WERI-Rb-1 (cell line): ENCODE data around the gene HOXB3.

ENCODE experiments used
- DNase-seq: peaks from one replicate; pipeline ENCODE4 v3.0.0-alpha.2; 2020
- H3K27ac ChIP-seq: fragments of 250-450 bp; sonication (Bioruptor Pico); 2 replicates; pipeline ENCODE4 v1.5.1; 2020; ENCODE audit warnings: mild to moderate bottlenecking, moderate library complexity
- H3K27me3 ChIP-seq: fragments of 250-450 bp; sonication (Bioruptor Pico); 2 replicates; pipeline ENCODE4 v1.5.1; 2021; ENCODE audit warnings: mild to moderate bottlenecking, low read depth, moderate library complexity; ENCODE audit not compliant: insufficient read depth, severe bottlenecking
- H3K36me3 ChIP-seq: fragments of 250-450 bp; sonication (Bioruptor Pico); 2 replicates; pipeline ENCODE4 v1.5.1; 2020; ENCODE audit warnings: mild to moderate bottlenecking, moderate library complexity
- H3K4me3 ChIP-seq: 2 replicates; pipeline ENCODE4 v1.5.1; 2011; ENCODE audit warnings: low read depth, mild to moderate bottlenecking, control low read depth, low read length
- H3K9me3 ChIP-seq: fragments of 250-450 bp; sonication (Bioruptor Pico); 2 replicates; pipeline ENCODE4 v1.5.1; 2021; ENCODE audit warnings: mild to moderate bottlenecking, moderate library complexity; ENCODE audit not compliant: severe bottlenecking
- TF ChIP-seq, protein P1 (sequence below): IDR thresholded peaks from 2 replicates; pipeline ENCODE4 v1.5.1; 2011; ENCODE audit warnings: low read depth, mild to moderate bottlenecking, control low read depth, inconsistent platforms, low read length

Gene HOXB3

DNA sequence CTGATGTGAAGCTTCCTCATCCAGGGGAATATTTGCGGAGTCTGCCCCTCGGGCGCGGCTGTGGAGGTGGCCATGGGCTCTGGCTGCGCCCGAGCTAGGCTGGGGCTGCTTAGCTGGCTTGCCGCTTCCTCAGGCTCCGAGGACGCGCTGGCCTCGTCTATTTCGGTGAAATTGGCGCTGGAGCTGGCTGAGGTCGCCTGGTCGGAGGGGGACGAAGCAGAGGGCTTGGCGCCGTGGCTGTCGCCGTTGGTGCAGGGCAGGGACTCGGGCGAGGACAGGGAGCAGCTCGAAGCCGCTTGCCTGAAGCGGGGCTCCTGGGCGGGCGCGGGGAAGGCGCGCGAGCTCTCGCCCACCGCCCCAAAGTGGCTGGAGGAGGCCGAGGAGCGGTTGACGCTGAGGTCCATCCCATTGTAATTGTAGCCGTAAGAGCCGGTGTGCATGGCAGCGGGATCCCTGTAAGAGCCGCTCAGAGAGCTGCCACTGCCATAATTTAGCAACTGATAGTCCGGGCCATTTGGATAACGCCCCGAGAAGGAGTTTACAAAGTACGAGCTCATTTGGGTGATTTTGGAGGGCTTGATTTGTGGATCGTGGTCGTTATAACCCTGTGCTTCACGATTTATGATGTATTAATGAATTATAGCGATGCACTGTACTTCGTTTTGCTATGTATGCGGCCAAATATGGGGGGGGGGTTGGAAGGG lies 3.2 kb upstream of the HOXB3 start, which contains the start of gene HOXB5:
Gene HOXB5 (minus strand): TSS at position 654 of the 704 bp plus-strand sequence. CDS start 97 bp downstream, at position 557.
- peak within 1 kb of the TSS; percentile 29 for H3K4me3 ChIP-seq
- no peaks in the 10 kb centered on the region for H3K9me3 ChIP-seq
- H3K27ac ChIP-seq, result no peak within 1 kb of the TSS
- TF ChIP-seq, protein P1, sequence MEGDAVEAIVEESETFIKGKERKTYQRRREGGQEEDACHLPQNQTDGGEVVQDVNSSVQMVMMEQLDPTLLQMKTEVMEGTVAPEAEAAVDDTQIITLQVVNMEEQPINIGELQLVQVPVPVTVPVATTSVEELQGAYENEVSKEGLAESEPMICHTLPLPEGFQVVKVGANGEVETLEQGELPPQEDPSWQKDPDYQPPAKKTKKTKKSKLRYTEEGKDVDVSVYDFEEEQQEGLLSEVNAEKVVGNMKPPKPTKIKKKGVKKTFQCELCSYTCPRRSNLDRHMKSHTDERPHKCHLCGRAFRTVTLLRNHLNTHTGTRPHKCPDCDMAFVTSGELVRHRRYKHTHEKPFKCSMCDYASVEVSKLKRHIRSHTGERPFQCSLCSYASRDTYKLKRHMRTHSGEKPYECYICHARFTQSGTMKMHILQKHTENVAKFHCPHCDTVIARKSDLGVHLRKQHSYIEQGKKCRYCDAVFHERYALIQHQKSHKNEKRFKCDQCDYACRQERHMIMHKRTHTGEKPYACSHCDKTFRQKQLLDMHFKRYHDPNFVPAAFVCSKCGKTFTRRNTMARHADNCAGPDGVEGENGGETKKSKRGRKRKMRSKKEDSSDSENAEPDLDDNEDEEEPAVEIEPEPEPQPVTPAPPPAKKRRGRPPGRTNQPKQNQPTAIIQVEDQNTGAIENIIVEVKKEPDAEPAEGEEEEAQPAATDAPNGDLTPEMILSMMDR, result no peak
- H3K27me3 ChIP-seq, result peaks cover 95% of the 10 kb centered on the region
- DNase-seq, result no peak
- no peaks in the 10 kb centered on the region for H3K36me3 ChIP-seq

DNA sequence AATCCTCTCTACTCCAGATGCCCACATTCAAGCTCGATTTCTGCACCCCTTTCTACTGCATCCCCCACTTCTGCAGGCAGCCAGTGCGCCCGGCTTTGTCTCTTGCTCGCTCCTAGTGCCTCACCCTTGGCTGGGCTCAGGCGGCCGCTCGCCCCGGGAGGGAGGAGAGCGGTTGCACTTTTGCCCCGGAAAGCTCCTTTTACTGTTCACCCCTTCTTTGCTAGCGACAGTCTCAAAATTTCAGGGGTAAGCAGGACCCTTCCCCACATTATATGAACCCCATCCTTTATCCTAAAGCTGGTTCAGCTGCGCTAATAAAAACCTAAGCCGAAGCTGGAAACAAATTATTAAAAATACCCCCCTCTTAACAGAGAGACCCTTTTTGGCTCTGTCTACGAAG lies 2.5 kb upstream of the HOXB3 start:
- no peaks in the 10 kb centered on the region for H3K9me3 ChIP-seq
- no peaks in the 10 kb centered on the region for H3K36me3 ChIP-seq
- H3K4me3 ChIP-seq, result no peak overlapping the region
- no peak for DNase-seq
- H3K27me3 ChIP-seq, result peaks cover 95% of the 10 kb centered on the region
- H3K27ac ChIP-seq, result no peak overlapping the region
- TF ChIP-seq, protein P1, result no peak

DNA sequence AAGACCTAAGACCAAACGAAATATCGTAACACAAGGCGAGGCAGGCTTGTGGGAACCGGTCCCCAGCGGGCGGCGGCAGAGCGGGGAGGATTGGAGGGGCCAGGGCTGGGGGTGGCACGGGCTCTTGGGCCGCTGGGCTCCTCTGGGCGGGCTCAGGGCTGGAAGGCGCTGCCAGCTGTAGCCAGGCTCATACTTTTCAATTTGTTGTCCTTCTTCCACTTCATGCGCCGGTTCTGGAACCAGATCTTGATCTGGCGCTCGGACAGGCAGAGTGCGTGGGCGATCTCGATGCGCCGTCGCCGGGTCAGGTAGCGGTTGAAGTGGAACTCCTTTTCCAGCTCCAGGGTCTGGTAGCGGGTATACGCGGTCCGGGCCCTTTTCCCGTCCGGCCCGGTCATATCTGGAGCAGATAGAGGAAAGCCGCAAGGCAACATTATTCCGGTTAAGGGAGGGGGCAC lies 2.0 kb upstream of the HOXB3 start:
- peaks cover 95% of the 10 kb centered on the region for H3K27me3 ChIP-seq
- TF ChIP-seq, protein P1, result no peak
- H3K4me3 ChIP-seq, result no peak overlapping the region

DNA sequence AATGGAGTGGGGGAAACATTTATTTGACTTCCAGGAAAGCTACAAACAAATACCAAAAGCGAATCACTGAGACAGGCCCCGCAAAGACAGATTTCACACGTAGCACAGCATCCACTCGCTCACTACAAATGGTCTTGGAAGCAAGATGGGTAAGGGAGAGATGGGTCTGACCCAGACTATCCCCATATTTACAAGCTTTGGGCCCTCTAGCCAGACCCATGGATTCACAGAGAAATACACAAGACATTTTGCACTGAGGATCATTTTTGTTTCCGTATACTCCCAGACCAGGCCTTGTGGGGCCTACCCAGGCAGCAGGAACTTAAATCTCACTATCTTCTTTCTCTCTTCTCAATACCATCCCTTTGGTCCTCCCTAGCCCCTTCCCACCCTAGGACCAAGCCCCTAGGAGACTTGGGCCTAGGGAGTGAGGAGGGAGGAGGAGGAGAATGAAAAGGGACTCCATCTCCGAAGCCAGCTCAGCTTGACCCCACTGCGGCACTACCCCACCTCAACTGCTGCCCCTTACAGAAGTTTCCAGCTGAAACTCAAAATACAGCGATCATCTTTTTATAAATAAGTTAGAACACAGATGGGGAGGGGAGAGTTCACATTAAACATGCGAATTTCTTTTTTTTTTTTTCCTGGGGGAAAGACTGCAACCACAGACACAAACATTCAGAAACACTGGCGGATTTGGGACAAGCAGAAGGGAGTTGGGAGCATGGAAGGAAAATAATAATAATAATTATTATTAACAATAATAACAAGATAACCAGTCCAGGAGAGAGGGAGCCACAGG lies 1.4 kb upstream of the HOXB3 start:
- Histone ChIP-seq H3K4me3 (no peak overlapping the region), H3K36me3 (no peaks in the 10 kb centered on the region), H3K27me3 (peaks cover 95% of the 10 kb centered on the region), H3K27ac (no peak overlapping the region), H3K9me3 (peaks cover 4% of the 10 kb centered on the region)
- no peak for DNase-seq
- TF ChIP-seq, protein P1, result no peak

More for the DNA sequence above, 2.0 kb upstream of the HOXB3 start:
- no peak overlapping the region for H3K27ac ChIP-seq
- no peaks in the 10 kb centered on the region for H3K9me3 ChIP-seq
- DNase-seq, result no peak
- no peaks in the 10 kb centered on the region for H3K36me3 ChIP-seq

DNA sequence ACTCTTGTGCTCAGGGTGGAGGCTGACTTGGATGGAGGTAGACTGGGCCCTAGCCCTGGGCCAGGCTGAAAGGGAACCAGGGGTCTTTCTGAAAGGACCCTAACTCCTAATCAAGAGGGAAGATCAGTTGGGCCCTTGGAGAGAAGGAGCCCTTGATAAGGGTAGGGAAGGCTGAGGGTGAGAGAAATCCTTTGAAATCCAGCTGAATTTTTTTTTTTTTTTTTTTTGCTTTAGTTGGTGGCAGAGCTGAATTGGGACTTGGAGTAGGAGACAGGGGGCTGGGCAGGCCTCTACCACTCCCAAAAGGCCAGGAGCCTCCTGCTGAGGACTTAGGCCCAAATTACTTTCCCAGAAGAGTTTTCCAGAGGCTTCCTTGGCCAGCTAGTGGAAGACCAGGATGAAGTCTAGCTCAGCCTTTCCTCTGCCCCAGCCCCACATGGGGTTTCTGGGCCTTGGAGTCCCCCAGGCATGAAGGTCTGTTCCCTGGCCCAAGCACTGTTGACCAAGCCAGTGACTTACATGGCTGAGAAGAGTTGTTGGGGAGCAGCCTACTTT lies 643 bp upstream of the HOXB3 start:
- no peak for DNase-seq
- Histone ChIP-seq H3K27ac (no peak overlapping the region), H3K9me3 (peaks cover 6% of the 10 kb centered on the region), H3K4me3 (no peak overlapping the region), H3K36me3 (no peaks in the 10 kb centered on the region), H3K27me3 (peaks cover 95% of the 10 kb centered on the region)
- TF ChIP-seq, protein P1, result no peak
